Esophagus muscularis mucosa (tissue), 4 donors: ENCODE measurements around the gene TROAP. TPM values are rescaled to one million over a fixed set of nuclear protein-coding genes. Genes with fewer than 3 reads are reported as not detected.
"Not testable (repeated sequence)": the region's sequence is repeated elsewhere in the genome, so short reads cannot be mapped to it uniquely, and the experiment has no call there.

Experiments used
- DNase-seq: peaks from one replicate; pipeline ENCODE4 v3.0.0-alpha.2; 2017; ENCODE audit errors: extremely low spot score
- H3K27ac ChIP-seq, 4 donors: fragments of 200-600 bp; sonication (generic); replicated peaks in 1 of 4; 1 replicate in 3 of 4; 2 replicates in 1 of 4; pipeline ENCODE4 v1.5.1; 2016 to 2019; ENCODE audit warnings: mild to moderate bottlenecking in 1 of 4
- H3K27me3 ChIP-seq, 4 donors: fragments of 200-600 bp; sonication (generic); one replicate each; pipeline versions ENCODE4 v1.5.1 to v1.6.0; 2016 to 2019
- H3K36me3 ChIP-seq, 4 donors: fragments of 200-600 bp; sonication (generic); one replicate each; pipeline ENCODE4 v1.5.1; 2016 to 2019
- H3K4me1 ChIP-seq, 4 donors: fragments of 200-600 bp; sonication (generic); one replicate each; pipeline ENCODE4 v1.5.1; 2016 to 2019
- H3K4me3 ChIP-seq, 4 donors: fragments of 200-600 bp; sonication (generic); 1 replicate in 2 of 4; 2 replicates in 2 of 4; pipeline ENCODE4 v1.5.1; 2016 to 2019; ENCODE audit warnings: mild to moderate bottlenecking in 4 of 4, moderate library complexity in 1 of 4
- H3K9me3 ChIP-seq, 4 donors: fragments of 200-600 bp; sonication (generic); 1 replicate in 3 of 4; 2 replicates in 1 of 4; pipeline ENCODE4 v1.5.1; 2016 to 2019
- EP300 ChIP-seq: sonication (generic); formaldehyde crosslinking; IDR thresholded peaks from one replicate; pipeline ENCODE4 v1.6.1; 2017; ENCODE audit warnings: antibody characterized with exemption
- POLR2A ChIP-seq: fragments of 450-650 bp; IDR thresholded peaks from one replicate; pipeline ENCODE4 v1.6.1; 2017; ENCODE audit warnings: antibody characterized with exemption, moderate library complexity, mild to moderate bottlenecking, low read depth
- POLR2AphosphoS5 ChIP-seq, 2 donors: sonication (generic); formaldehyde crosslinking; IDR thresholded peaks; one replicate each; pipeline ENCODE4 v1.6.1; 2017; ENCODE audit warnings: antibody characterized with exemption in 2 of 2
- WGBS: methylation state at CpG from one replicate; pipeline ENCODE4 v1.1.5; 2018; 5-methylcytosine and 5-hydroxymethylcytosine counted together
- intact Hi-C: fragments of 100-400 bp; cut with DNase I; formaldehyde crosslinking; loops from one replicate; pipeline ENCODE4 v1.15.1; 2023
- total RNA-seq, 4 donors: library from RNA; depleted of rRNA; stranded (reverse); fragments of >200 nt; gene quantifications; one replicate each; pipeline versions ENCODE4 v1.1.0 to v1.2.1, GENCODE V29; 2016
- TF ChIP-seq, protein P1 (sequence below), 3 experiments: fragments of 200-600 bp in 2 of 3; fragments of 450-650 bp in 1 of 3; sonication (generic) in 2 of 3; IDR thresholded peaks; one replicate each; pipeline ENCODE4 v1.5.1; 2017 to 2019; ENCODE audit warnings: antibody characterized with exemption in 3 of 3, mild to moderate bottlenecking in 2 of 3, moderate library complexity in 1 of 3

TROAP gene
- total RNA-seq, 4 donors from 2014 or later, result 0.26 to 0.80 TPM; not detected in 2

DNA sequence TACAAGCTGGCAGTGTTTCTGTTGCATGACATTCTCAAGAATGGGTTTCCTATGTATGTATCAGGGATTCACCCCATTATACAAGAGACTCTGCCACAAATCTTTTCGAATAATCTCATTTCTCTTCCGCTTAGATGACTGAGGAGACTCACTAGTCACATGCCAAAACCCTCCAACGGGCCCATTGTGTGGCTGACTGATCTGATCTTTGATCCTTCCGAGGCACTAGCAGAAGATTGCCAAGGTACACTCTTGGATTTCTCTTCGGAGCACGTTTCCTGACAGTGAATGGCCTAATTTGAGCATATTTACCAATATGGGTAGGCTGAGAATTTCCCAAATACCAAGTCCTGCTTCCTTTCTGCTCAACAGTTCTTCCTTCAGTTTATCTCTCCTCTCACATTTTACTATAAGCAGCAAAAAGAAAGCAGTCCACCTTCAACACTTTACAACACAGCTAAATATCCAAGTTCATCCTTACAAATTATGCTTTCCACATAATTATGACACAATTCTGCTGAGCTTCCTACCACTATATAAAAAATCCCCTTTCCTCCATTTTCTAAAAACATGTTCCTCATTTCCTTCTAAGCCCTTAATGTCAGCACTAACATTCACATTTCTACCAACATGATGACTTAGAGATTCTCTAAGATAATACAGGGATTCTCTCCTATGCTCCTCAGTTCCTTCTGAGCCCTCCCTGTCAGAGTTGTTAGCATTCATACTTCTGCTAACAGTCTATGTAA, 17.1 kb upstream of the TROAP start:
- intact Hi-C loops, result no loop called here
- no peak for TF ChIP-seq POLR2A
- no peak for TF ChIP-seq EP300
- TF ChIP-seq POLR2AphosphoS5 (IDR thresholded peaks at IDR 0.05), result no peak
- TF ChIP-seq, protein P1, sequence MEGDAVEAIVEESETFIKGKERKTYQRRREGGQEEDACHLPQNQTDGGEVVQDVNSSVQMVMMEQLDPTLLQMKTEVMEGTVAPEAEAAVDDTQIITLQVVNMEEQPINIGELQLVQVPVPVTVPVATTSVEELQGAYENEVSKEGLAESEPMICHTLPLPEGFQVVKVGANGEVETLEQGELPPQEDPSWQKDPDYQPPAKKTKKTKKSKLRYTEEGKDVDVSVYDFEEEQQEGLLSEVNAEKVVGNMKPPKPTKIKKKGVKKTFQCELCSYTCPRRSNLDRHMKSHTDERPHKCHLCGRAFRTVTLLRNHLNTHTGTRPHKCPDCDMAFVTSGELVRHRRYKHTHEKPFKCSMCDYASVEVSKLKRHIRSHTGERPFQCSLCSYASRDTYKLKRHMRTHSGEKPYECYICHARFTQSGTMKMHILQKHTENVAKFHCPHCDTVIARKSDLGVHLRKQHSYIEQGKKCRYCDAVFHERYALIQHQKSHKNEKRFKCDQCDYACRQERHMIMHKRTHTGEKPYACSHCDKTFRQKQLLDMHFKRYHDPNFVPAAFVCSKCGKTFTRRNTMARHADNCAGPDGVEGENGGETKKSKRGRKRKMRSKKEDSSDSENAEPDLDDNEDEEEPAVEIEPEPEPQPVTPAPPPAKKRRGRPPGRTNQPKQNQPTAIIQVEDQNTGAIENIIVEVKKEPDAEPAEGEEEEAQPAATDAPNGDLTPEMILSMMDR (IDR thresholded peaks at IDR 0.05), result no peak
- Histone ChIP-seq H3K36me3 (no peaks in the 10 kb centered on the region), H3K27ac (no peak overlapping the region), H3K9me3 (no peaks in the 10 kb centered on the region), H3K4me3 (no peak overlapping the region), H3K27me3 (peaks cover 0 to 67% (median 0%) of the 10 kb centered on the region in 4 donors), H3K4me1 (no peaks in the 10 kb centered on the region)
- DNase-seq, result no peak
- WGBS, result 80% methylated on average over 6 of the region's 6 CpGs

DNA sequence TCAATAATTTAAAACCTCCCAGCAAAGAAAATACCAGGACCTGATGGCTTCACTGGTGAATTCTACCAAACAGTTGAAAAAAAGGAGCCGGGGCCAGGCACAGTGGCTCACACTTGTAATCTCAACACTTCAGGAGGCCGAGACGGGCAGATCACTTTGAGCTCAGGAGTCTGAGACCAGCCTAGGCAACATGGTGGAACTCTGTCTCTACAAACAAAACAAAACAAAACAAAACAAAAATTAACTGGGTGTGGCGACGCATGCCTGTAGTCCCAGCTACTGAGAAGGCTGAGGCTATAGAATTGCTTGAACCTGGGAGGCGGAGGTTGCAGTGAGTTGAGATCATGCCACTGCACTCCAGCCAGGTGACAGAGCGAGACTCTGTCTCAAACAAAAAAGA, 13.7 kb upstream of the TROAP start:
- intact Hi-C loops, result no loop called here
- 93% methylated on average over 7 of the region's 7 CpGs for WGBS
- Histone ChIP-seq H3K4me1 (no peaks in the 10 kb centered on the region), H3K27me3 (peaks cover 0 to 46% (median 0%) of the 10 kb centered on the region in 4 donors), H3K4me3 (no peak overlapping the region), H3K9me3 (no peaks in the 10 kb centered on the region), H3K36me3 (no peaks in the 10 kb centered on the region), H3K27ac (no peak overlapping the region)
- no peak for DNase-seq
- TF ChIP-seq POLR2AphosphoS5 (IDR thresholded peaks at IDR 0.05), result no peak
- TF ChIP-seq EP300, result no peak
- no peak for TF ChIP-seq POLR2A
- TF ChIP-seq, protein P1 (IDR thresholded peaks at IDR 0.05), result no peak

GRCh38 chr12:49310451-49311000, 12.5 kb upstream of the TROAP start:
- WGBS, result 73% methylated on average over 3 of the region's 3 CpGs

DNA sequence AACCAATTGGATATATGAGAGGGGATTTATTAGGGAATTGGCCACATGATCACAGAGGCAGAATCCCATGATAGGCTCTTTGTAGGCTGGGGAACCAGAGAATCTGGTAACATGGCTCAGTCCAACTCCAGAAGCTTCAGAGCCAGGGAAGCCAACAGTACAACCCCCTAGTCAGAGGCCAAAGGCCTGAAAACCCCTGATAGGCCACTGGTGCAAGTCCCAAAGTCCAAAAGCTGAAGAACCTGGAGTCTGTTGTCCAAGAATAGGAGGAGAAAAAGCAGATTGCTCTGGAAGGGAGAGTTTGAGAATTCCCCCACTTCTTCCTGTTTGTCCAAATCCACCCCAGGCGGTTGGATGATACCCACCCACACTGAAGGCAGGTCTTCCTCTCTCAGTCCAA, 8.2 kb upstream of the TROAP start:
- H3K27me3 ChIP-seq, result peaks cover 0 to 18% (median 0%) of the 10 kb centered on the region in 4 donors
- intact Hi-C loops, result no loop called here
- no peak for DNase-seq
- H3K9me3 ChIP-seq, result no peaks in the 10 kb centered on the region
- H3K4me3 ChIP-seq, result no peak overlapping the region
- no peak overlapping the region for H3K27ac ChIP-seq
- TF ChIP-seq EP300 (no peak), POLR2A (no peak), POLR2AphosphoS5 (IDR thresholded peaks at IDR 0.05) (no peak)
- TF ChIP-seq, protein P1 (IDR thresholded peaks at IDR 0.05), result no peak
- no peaks in the 10 kb centered on the region for H3K4me1 ChIP-seq
- WGBS, result 100% methylated on average over 1 of the region's 1 CpG
- no peaks in the 10 kb centered on the region for H3K36me3 ChIP-seq

More at GRCh38 chr12:49310451-49311000, 12.5 kb upstream of the TROAP start:
- DNase-seq, H3K36me3 ChIP-seq, intact Hi-C loops, H3K4me1 ChIP-seq, H3K9me3 ChIP-seq, H3K4me3 ChIP-seq, H3K27ac ChIP-seq: not testable (repeated sequence)
- peaks cover 0 to 40% (median 0%) of the 10 kb centered on the region in 4 donors for H3K27me3 ChIP-seq

- WGBS, result 93% methylated on average over 10 of the region's 10 CpGs
- H3K4me1 ChIP-seq, H3K9me3 ChIP-seq, H3K27ac ChIP-seq, H3K4me3 ChIP-seq, H3K27me3 ChIP-seq, H3K36me3 ChIP-seq, DNase-seq, intact Hi-C loops: not testable (repeated sequence)
Observed at GRCh38 chr12:49317118-49317517, 5.9 kb upstream of the TROAP start.

DNA sequence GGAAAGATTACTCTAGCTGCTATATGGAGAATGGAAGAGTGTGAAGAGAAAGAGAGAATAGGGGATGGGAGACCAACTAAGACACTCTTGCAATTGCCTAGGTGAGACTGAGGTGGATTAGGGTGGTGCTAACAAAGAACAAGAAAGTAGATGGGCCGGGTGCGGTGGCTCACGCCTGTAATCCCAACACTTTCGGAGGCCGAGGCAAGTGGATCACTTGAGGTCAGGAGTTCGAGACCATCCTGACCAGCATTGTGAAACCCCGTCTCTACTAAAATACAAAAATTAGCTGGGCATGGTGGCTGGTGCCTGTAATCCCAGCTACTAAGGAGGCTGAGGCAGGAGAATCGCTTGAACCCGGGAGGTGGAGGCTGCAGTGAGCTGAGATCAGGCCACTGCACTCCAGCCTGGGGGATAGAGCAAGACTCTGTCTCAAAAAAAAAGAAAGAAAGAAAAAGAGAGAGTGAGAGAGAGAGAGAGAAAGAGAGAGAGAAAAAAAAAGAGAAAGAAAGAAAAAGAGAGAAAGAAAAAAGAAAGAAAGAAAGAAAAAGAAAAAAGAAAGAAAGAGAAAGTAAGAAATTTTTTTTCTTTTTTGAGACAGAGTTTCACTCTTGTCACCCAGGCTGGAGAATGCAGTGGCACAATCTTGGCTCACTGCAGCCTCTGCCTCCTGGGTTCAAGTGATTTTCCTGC, 2.5 kb upstream of the TROAP start:
- H3K27me3 ChIP-seq, intact Hi-C loops, H3K36me3 ChIP-seq, DNase-seq, H3K4me3 ChIP-seq, H3K27ac ChIP-seq, H3K9me3 ChIP-seq: not testable (repeated sequence)
- WGBS, result 95% methylated on average over 9 of the region's 9 CpGs
- peaks cover 12 to 19% (median 14%) of the 10 kb centered on the region in 4 donors for H3K4me1 ChIP-seq
